Astrocyte of the spinal cord (primary cell): ENCODE data around the gene CACNA1I.

ENCODE experiments used
- DNase-seq: peaks from one replicate; pipeline ENCODE4 v3.0.0; 2011; ENCODE audit warnings: low read depth, low spot score
- H3K4me3 ChIP-seq: 2 replicates; pipeline ENCODE4 v1.5.1; 2011; ENCODE audit warnings: low read depth, mild to moderate bottlenecking, low read length, moderate library complexity
- in situ Hi-C: cut with HindIII; loops from 2 replicates; pipeline ENCODE4 v1.10.0; 2017; ENCODE audit warnings: low sequenced_read_pairs
- TF ChIP-seq, protein P1 (sequence below): IDR thresholded peaks from 2 replicates; pipeline ENCODE4 v1.5.1; 2012; ENCODE audit warnings: low read depth, mild to moderate bottlenecking, low read length, inconsistent platforms

Gene CACNA1I

DNA sequence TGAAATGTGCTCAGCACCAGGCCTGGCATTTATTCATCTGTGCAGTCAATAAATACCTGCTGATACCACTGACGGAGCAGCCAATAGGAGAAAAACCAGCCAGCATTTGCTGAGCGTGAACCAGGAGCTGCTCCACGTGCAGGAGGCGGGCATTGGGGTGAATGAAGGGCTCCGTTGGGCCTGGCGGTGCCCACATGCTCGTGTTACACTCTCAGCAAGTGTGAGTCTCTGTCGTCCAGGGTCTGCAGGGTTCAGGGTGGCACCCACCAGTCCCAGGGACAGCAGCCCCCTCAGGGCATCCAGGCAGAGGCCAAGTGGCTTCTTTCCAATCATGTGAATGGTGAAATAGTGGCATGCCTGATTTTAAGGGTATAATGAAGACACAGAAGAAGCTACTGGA, 33.8 kb upstream of the CACNA1I start:
- DNase-seq: no peak
- no peak overlapping the region for H3K4me3 ChIP-seq
- in situ Hi-C loops: no loop called here
- TF ChIP-seq, protein P1, sequence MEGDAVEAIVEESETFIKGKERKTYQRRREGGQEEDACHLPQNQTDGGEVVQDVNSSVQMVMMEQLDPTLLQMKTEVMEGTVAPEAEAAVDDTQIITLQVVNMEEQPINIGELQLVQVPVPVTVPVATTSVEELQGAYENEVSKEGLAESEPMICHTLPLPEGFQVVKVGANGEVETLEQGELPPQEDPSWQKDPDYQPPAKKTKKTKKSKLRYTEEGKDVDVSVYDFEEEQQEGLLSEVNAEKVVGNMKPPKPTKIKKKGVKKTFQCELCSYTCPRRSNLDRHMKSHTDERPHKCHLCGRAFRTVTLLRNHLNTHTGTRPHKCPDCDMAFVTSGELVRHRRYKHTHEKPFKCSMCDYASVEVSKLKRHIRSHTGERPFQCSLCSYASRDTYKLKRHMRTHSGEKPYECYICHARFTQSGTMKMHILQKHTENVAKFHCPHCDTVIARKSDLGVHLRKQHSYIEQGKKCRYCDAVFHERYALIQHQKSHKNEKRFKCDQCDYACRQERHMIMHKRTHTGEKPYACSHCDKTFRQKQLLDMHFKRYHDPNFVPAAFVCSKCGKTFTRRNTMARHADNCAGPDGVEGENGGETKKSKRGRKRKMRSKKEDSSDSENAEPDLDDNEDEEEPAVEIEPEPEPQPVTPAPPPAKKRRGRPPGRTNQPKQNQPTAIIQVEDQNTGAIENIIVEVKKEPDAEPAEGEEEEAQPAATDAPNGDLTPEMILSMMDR: no peak

DNA sequence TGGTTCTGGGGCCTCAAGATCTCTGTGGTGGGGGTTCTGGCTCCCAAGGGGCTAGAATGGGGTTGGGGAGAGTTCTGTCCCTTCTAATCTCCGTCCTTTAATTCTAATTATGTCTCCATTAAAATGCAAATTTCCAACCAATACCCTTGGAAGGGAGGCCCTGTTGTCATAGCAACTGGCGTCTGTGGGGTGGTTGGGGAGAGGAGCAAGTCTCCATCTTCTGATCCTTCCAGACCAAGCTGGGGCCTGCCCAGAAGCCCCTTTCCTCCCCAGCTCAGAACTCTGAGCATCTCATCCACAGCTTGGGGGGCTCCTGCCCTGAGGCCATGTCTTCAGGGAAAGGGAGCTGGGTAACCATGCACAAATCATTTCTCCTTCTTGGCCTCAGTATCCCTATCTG, 32.6 kb upstream of the CACNA1I start:
- in situ Hi-C loops: no loop called here
- no peak overlapping the region for H3K4me3 ChIP-seq
- no peak for DNase-seq
- TF ChIP-seq, protein P1: no peak

GRCh38 chr22:39543095-39543494, 27.5 kb upstream of the CACNA1I start:
- in situ Hi-C loops: no loop called here
- TF ChIP-seq, protein P1: peak; percentile 64
- H3K4me3 ChIP-seq: no peak overlapping the region
- no peak for DNase-seq

GRCh38 chr22:39545386-39546365, 24.9 kb upstream of the CACNA1I start:
- TF ChIP-seq, protein P1: no peak
- no peak overlapping the region for H3K4me3 ChIP-seq
- peak; percentile 36 for DNase-seq
- in situ Hi-C loops: no loop called here

DNA sequence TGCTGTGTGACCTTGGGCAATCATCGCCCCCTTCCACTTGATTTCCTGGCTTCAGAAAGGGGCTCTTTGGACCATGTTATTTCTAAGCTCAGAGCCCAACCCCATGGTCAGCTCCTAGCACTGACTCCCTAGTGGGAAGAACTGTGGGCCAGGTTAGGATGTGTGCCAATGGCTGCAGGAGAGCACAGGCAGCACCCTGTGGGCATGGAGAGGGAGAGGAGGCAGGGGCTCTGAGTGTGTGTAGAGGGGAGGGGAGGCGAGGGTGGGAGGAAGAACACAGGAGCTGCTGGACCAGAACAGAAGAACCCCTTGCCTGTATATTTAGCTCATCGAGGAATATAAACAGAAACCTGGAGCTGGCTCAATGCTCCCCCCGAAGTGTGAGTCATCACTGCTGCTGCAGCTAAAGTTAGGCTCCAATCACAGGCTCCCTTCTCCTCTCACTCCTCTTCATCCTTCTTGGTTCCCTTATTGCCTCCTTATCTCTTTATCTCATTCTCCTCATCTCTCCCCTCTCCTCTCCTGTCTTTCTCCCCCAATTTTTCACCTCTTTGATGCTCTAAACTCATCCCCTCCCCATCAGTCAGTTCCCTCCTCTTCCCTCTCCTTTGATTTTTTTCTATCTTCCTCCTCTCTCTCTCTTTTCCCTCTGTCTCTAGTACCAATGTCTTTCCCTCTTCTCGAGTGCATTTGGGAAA, 23.5 kb upstream of the CACNA1I start:
- TF ChIP-seq, protein P1: no peak
- H3K4me3 ChIP-seq: no peak overlapping the region

DNA sequence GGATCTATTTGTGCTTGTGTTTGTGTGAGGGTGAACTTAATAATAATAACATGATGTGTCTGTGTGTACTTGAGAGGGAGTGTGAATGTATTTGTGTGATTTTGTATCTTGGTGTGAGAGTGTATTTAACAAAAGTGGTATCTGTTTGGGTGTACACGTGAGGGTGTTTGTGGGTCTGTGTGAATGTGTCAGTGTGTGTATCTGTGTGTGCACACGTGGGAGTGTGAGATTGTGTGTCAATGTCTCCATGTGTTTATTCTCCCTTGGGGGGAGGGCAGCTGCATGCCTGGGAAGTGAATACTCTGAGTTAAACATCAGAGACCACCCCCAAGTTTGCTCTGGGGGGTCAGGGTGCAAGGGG, 23.0 kb upstream of the CACNA1I start:
- no peak overlapping the region for H3K4me3 ChIP-seq
- in situ Hi-C loops: no loop called here
- no peak for DNase-seq
- TF ChIP-seq, protein P1: no peak

More for the DNA sequence above, 23.5 kb upstream of the CACNA1I start:
- DNase-seq: peak; percentile 47
- in situ Hi-C loops: no loop called here
